Fibroblast of the conjunctiva (primary cell): ENCODE data around the gene IFI27L2.
A peak's percentile ranks its signal among the peaks of the same experiment; 100 is the strongest.

Source experiments
- DNase-seq: peaks from one replicate; pipeline ENCODE4 v3.0.0-alpha.2; 2010; ENCODE audit warnings: low read depth

IFI27L2 gene

GRCh38 chr14:94123296-94123695 is 6.1 kb downstream of the IFI27L2 start:
- DNase-seq: no peak

GRCh38 chr14:94122438-94122837 is 7.0 kb downstream of the IFI27L2 start:
- DNase-seq: no peak

GRCh38 chr14:94121485-94121884 is 7.9 kb downstream of the IFI27L2 start:
- no peak for DNase-seq

- DNase-seq: no peak
Observed at GRCh38 chr14:94120667-94121340, 8.6 kb downstream of the IFI27L2 start.

- no peak for DNase-seq
Observed at GRCh38 chr14:94119071-94119470, 10.3 kb downstream of the IFI27L2 start.

GRCh38 chr14:94117856-94118255 is 11.5 kb downstream of the IFI27L2 start:
- DNase-seq: no peak

GRCh38 chr14:94116701-94117100 is 12.7 kb downstream of the IFI27L2 start:
- no peak for DNase-seq

- no peak for DNase-seq
Observed at GRCh38 chr14:94115631-94116030, 13.8 kb downstream of the IFI27L2 start.

GRCh38 chr14:94115058-94115591 is 14.3 kb downstream of the IFI27L2 start:
- DNase-seq: no peak

GRCh38 chr14:94114589-94115057 is 14.8 kb downstream of the IFI27L2 start:
- DNase-seq: no peak

GRCh38 chr14:94113908-94114588 is 15.4 kb downstream of the IFI27L2 start:
- DNase-seq: no peak

GRCh38 chr14:94113490-94113889 is 15.9 kb downstream of the IFI27L2 start:
- DNase-seq: no peak

- no peak for DNase-seq
Observed at GRCh38 chr14:94113073-94113472, 16.3 kb downstream of the IFI27L2 start.

GRCh38 chr14:94112513-94113063 is 16.8 kb downstream of the IFI27L2 start:
- no peak for DNase-seq

GRCh38 chr14:94111276-94112095 is 17.9 kb downstream of the IFI27L2 start:
- DNase-seq: no peak

- peak; percentile 67 for DNase-seq
Observed at GRCh38 chr14:94110552-94111181, 18.7 kb downstream of the IFI27L2 start, which contains the start of gene IFI27. IFI27 (plus strand) TSS chr14:94110736.

GRCh38 chr14:94109915-94110250 is 19.5 kb downstream of the IFI27L2 start:
- DNase-seq: no peak

- no peak for DNase-seq
Observed at GRCh38 chr14:94104731-94105130, 24.7 kb downstream of the IFI27L2 start.

GRCh38 chr14:94103554-94104150 is 25.8 kb downstream of the IFI27L2 start:
- no peak for DNase-seq

- no peak for DNase-seq
Observed at GRCh38 chr14:94102768-94103482, 26.5 kb downstream of the IFI27L2 start.

- no peak for DNase-seq
Observed at GRCh38 chr14:94101748-94102147, 27.7 kb downstream of the IFI27L2 start.
